GM19468 (cell line): ENCODE data around the gene TMEM184C.

Experiments used
- ATAC-seq: cut with Tn5 transposase; IDR thresholded peaks from one replicate; pipeline ENCODE4 v1.9.1; 2021; ENCODE audit warnings: mild to moderate bottlenecking, moderate library complexity, moderate number of reproducible peaks; ENCODE audit not compliant: unreplicated experiment; ENCODE audit errors: extremely low read depth

The TMEM184C gene

DNA sequence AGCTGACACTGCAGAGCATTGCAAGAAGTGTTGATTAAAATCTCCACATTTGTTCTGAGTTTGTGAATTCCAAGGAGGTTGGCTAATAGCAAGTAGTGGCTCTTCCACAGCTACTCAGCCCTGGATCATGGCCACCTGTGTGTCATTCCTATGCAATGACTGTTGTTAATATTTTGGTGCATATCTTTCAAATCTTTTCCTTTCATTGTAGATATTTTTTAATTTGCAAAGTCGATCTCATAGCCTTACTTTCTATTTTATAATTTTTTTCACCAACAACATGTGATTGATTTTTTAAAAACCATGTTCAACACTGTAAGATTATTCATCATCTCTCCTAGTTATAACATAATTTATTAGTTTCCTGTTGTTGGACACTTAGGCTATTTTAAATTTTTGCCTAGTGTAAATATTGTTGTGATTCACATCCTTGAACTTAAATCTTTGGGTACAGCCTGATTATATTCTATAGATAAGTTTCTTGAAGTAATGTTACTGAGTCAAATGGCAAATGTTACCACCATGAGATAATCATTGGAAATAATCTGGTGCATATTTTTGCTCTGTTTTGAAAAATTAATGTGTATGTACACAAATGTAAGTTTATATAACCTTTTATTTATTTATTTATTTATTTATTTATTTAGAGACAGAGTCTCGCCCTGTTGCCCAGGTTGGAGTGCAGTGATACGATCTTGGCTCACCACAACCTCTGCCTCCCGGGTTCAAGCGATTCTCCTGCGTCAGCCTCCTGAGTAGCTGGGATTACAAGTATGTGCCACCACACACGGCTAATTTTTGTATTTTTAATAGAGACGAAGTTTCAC, 97.6 kb downstream of the TMEM184C start:
- no peak for ATAC-seq

DNA sequence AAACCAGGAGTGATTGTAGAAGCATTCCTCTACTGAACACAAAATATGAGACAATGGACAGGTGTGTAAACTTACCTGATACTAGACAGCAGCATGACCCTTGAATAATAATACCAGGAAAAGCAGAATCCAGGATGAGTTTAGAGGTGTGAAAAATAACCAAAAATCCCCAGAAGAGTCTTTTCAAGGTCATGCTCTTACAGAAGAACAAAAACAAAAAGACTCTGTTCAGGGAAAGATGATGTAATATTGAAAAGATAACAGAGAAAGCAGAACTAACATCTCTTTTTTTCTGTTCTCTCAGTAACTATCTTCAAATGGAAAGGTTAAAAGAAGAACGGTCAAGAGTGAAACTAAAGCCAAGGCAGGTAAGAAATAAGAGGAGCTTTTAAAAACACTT, 100.7 kb downstream of the TMEM184C start:
- ATAC-seq = peak; percentile 83
